A549 treated with AZD2906 at 1 μM for 4 hours (cell line): ENCODE data around the gene FGF8. TPM values are rescaled to one million over a fixed set of nuclear protein-coding genes. Genes with fewer than 3 reads are reported as not detected.

Experiments used
- total RNA-seq: library from RNA; stranded (reverse); fragments of 200-300 nt; extraction: Qiagen RNA extraction; gene quantifications from 5 replicates; pipeline ENCODE4 v1.2.3, GENCODE V29; 2022

FGF8 gene
- total RNA-seq, result 0.08 to 0.09 TPM in 2 of 5 replicates, not detected in the others

GRCh38 chr10:101775273-101776160 lies at the start of gene FGF8:
FGF8 (minus strand) TSS chr10:101776114; CDS start chr10:101775900, 214 bp downstream.

DNA sequence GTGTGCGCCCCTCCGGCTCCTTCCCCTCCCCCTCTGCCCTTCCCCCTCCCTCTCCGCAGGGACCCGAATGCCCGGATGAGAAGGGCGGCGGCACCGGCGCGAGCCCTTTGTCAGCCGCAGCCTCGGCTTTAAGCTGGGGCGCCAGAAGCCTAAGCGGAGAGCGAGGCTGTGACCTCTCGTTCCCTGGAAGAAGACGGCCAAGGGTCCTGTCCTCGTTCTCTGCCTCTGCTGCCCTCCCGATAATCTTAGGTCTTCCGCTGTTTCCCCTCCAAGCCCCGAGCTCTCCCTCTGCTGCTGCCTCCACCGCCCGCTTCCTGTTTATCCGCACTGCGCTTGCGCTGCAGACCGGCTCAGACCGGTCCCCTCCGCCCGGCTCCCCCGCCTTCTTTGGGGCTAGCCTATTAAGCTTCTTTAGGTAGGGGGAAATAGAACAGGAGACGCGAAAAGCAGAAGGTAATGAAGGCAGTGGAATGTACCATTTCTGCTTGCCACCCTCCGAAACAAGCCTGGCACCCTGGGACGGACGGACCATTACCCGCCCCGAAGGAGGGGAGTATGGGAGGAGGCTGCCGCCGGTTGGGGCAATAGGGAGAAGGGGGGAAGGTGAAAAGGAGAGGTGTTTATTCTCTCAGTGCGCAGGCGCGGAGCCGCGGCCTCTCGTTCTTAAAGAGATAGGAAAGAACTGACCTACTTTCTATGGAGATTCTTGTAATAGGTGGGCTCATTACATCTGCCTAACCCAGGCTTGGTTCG lies 42.4 kb upstream of the FGF8 start, which contains the start of gene OGA:
Gene OGA (minus strand): TSS at position 326 of the 753 bp plus-strand sequence. CDS start 422 bp downstream, outside the sequence.

DNA sequence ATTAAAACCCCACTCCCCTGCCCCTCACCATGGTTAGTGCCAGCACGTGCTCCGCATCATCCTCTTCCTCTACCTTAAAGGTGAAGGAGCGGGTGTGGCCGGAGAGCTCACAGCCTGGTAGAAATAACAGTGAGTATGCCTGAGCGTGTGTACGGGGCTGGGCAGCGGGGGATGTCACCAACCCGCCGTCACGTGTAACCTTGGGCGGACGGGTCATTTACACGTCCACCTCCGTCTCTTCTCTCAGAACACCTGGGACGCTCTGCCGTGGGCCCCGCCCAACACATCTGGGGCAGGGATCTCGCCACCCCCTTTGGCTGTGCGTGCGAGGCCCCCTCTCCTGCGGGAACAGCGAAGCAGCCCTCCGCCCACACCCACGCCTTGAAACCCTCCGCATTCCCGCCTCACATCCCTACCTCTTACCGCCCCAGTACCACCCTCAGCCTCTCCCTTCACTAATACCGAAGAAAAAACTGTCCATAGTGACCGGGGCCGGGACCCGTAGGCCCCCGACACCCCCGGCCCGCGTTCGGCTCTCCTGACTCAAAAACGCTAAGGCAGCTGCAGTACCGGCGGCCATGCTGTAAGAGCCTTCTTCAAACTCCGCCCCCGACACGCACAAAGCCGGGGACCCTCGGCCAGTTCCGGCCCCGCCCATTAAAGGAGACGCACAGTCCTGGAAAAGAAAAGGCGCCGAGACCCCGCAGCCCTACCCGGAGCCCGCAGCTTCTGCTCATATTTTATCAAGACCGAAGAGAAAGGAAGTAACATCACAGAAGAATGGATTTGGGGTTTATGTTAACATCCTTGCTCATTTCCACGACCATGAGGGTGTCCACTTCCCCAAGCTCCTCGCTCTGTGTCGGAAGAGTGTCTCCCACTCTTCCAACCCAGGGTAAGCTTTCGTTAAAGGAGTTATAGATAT lies 7.2 kb upstream of the FGF8 start, which contains the start of gene NPM3:
Gene NPM3 (minus strand): TSS at position 636 of the 925 bp plus-strand sequence. CDS start 56 bp downstream, at position 580.

Other genes with a start within 250 kb of the FGF8 start
- 11.9 to 17.6 TPM (median 17.2 TPM) in 5 replicates for gene POLL, start 187.9 kb downstream of the FGF8 start, total RNA-seq
- gene DPCD, start 187.8 kb downstream of the FGF8 start, total RNA-seq, result 30.7 to 38.6 TPM (median 31.7 TPM) in 5 replicates
- gene FBXW4, start 80.9 kb downstream of the FGF8 start, total RNA-seq, result 19.2 to 27.2 TPM (median 22.2 TPM) in 5 replicates
- 100 to 124 TPM (median 120 TPM) in 5 replicates for gene NPM3, start 7.3 kb upstream of the FGF8 start, total RNA-seq
- 63.4 to 85.8 TPM (median 65.4 TPM) in 5 replicates for gene OGA, start 42.3 kb upstream of the FGF8 start, total RNA-seq
- 0.35 to 0.60 TPM (median 0.47 TPM) in 5 replicates for gene KCNIP2, start 67.7 kb upstream of the FGF8 start, total RNA-seq